HG02870 (cell line): ENCODE measurements around the gene KRTAP5-5.

Experiments
- ATAC-seq: cut with Tn5 transposase; IDR thresholded peaks from one replicate; pipeline ENCODE4 v1.9.1; 2021; ENCODE audit warnings: mild to moderate bottlenecking, moderate library complexity; ENCODE audit not compliant: unreplicated experiment

Gene KRTAP5-5

DNA sequence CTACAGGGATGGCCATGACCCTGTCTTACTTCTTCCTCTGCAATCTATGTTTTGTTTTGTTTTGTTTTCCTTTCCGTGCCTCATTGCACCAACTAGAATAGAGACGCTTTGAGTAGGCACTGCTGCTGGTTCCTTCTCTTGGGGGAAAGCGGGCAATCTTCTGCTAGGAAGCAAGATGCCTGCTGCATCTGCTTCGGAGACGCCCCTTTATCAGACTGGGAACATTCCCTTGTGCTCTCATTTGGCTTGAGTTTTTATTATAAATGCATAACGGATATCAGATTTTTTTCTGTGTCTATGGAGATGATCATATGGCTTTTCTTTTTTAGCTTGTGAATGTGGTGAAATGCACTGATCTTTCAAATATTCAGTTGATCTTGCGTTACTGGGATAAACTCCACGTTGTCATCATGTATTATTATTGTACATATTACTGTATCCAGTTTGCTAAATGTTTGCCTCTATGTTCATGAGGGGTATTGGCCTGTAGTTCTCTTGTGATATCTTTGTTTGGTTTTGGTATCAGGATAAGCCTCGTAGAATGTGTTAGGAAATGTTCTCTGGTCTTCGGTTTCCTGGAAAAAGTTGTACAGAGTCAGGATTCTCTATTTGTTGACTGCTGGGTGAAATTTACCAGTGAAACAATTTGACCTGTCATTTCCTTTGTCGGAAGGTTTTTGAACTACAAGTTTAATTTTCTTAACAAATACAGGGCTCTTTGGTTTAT, 44.0 kb downstream of the KRTAP5-5 start:
- no peak for ATAC-seq

DNA sequence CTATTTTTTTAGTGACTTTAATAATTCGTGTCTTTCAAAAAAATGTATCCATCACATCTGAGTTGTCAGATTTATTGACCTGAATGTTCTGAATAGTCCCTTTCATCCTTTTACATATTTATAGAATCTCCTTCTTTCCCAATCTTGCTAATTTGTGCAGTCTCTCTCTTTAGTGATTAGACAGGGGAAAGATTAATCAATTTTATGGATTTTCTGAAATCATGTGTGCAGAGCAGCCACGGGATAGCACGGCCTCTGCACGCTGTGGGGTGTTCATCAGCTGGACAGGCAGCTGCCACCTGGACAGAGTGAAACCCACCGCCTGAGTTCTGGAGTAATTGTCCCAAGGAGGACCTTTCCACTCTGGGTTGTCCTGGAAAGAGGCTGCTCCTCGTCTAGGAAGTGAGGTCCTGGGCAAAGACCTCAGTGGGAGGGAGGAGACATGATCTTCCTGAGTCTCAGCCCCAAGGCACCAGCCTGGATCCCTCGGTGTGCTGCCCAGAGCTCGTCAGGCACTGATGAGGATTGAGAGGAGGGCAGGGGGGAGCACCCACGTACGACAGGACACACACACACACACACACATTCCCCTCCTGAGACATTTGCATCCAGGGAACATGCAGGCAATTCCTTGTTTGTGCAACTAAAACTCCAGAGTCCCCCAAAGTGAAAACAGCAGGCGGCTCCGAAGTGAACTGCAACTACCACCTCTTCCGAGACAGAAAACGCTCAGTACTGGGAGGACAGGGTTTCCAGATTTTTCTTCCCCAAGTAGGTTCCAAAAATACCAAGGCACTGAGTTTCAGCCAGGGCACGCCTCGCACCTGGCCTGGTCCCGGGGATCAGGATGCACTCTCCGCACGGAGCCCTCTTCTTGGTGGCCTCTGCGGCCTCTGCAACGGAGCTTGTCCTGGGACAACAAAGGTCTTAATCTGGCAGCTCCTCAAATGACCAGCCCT, 44.9 kb downstream of the KRTAP5-5 start:
- ATAC-seq = no peak

DNA sequence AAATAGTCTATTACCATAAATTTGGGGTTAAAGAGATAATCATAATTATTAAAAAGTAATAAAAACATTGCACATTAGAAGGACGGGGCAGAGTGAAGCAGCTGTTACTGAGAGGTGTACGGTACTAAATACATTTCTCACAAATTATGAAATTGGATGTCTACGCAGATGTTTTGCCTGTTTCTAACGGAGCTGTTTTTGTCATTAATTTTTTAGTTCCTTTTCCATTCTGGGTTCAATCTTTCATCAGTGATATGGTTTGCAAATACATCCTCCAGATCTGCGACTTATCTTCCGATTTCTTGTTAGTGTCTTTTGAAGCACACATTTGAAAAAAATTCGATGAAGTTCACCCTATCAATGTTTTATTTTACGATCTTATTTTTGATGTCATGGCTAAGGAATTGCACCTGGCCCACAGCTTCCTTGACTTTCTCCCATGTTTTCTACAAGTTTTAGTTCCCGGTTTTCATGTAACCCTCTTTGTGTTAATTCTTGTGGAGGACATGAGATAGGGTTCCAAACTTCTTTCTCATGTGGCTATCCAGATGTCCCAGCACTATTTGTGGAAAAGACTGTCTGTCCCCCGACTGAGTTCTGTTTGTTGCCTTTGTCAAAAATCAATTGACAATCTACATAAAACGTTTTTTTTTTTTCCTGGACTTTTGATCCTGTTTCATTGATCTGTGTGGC, 46.1 kb downstream of the KRTAP5-5 start:
- ATAC-seq = no peak

DNA sequence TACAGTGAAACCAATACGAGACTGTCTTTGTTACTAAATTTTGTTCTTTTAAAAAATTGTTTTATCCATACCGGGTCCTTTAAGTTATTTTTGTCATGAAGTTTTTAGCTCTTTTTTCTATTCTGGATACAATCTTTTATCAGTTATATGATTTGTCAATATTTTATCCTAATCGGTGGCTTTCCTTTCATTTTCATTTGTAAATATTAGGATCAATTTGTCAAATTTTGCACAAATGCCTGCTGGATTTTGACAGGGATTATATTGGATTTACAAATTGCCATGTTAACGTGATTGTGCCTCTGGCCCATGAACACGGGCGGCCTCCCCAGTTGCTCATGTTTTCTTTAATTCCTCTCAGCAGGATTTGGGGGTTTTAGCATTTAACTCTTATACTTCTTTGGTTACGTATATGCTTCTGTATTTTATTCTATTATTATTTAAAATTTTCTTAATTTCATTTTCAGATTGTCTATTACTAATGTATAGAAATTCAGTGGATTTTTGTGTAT, 46.7 kb downstream of the KRTAP5-5 start:
- ATAC-seq = no peak

DNA sequence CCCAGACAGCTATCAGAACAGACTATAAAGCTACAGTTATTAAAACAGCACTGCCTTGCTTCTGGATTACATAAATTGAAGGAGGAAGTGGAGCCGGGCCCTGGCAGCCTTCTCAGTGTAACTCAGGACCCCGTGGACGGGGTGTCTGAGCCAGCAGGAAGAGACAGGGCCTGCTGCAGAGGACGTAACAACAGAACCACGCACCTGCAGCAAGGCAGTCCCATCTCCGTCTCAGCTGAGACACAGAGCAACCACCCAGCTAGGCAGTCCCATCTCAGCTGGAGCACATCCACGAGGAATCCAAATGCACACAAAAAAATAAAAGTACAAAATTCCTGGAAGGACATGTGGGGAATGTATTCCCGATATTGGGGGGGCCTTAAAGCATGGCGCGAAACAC, 50.3 kb downstream of the KRTAP5-5 start:
- no peak for ATAC-seq
